Natural killer cell (primary cell): ENCODE results near the gene PTPRN2. TPM values are rescaled to one million over a fixed set of nuclear protein-coding genes. Genes with fewer than 3 reads are reported as not detected.
"Not testable (repeated sequence)": the region's sequence is repeated elsewhere in the genome, so short reads cannot be mapped to it uniquely, and the experiment has no call there.

ENCODE experiments used
- ATAC-seq, 3 donors: fragments of 150-1000 bp in 2 of 3; fragments of 200-7000 bp in 1 of 3; cut with Tn5 transposase; 1 replicate in 1 of 3; 2 replicates in 2 of 3; pipeline ENCODE4 v1.10.0; 2021; ENCODE audit warnings: mild to moderate bottlenecking in 2 of 3, moderate library complexity in 2 of 3
- DNase-seq, 2 donors: peaks; one replicate each; pipeline versions ENCODE4 v3.0.0 to v3.0.0-alpha.2; 2013 to 2021; ENCODE audit warnings: mixed read lengths in 1 of 2
- H3K27ac ChIP-seq: one replicate; pipeline ENCODE4 v1.5.1; 2013; ENCODE audit warnings: mild to moderate bottlenecking, low read length
- H3K27me3 ChIP-seq: one replicate; pipeline ENCODE4 v1.6.1; 2013; ENCODE audit warnings: low read length; ENCODE audit not compliant: control insufficient read depth, insufficient read depth
- H3K36me3 ChIP-seq: one replicate; pipeline ENCODE4 v1.6.1; 2013; ENCODE audit warnings: low read length; ENCODE audit not compliant: control insufficient read depth, insufficient read depth
- H3K4me1 ChIP-seq: one replicate; pipeline ENCODE4 v1.6.1; 2013; ENCODE audit warnings: low read length; ENCODE audit not compliant: control insufficient read depth, insufficient read depth
- H3K4me3 ChIP-seq: one replicate; pipeline ENCODE4 v1.5.1; 2013; ENCODE audit warnings: low read length
- H3K9me3 ChIP-seq: one replicate; pipeline ENCODE4 v1.6.1; 2013; ENCODE audit warnings: low read length; ENCODE audit not compliant: control insufficient read depth, insufficient read depth
- H3K27ac Mint-ChIP-seq, 2 donors: one replicate each; pipeline ENCODE4 v1.8.0; 2022; ENCODE audit warnings: mild to moderate bottlenecking in 2 of 2, mixed read lengths in 2 of 2, moderate library complexity in 1 of 2
- H3K27me3 Mint-ChIP-seq, 2 donors: one replicate each; pipeline ENCODE4 v1.8.0; 2022; ENCODE audit warnings: low read depth in 2 of 2, mixed read lengths in 2 of 2
- H3K36me3 Mint-ChIP-seq: one replicate; pipeline ENCODE4 v1.8.0; 2022; ENCODE audit warnings: mixed read lengths
- H3K4me1 Mint-ChIP-seq, 2 donors: one replicate each; pipeline ENCODE4 v1.8.0; 2022; ENCODE audit warnings: mixed read lengths in 2 of 2
- H3K4me3 Mint-ChIP-seq: one replicate; pipeline ENCODE4 v1.8.0; 2022; ENCODE audit warnings: mild to moderate bottlenecking, moderate library complexity, mixed read lengths
- H3K9me3 Mint-ChIP-seq, 2 donors: one replicate each; pipeline ENCODE4 v1.8.0; 2022; ENCODE audit warnings: mixed read lengths in 2 of 2
- WGBS: methylation state at CpG from one replicate; pipeline ENCODE4 v1.1.7; 2013; ENCODE audit warnings: missing lambda C conversion rate; ENCODE audit not compliant: insufficient coverage; 5-methylcytosine and 5-hydroxymethylcytosine counted together
- intact Hi-C: fragments of 100-400 bp; cut with micrococcal nuclease; formaldehyde crosslinking; loops from one replicate; pipeline ENCODE4 v1.14.2; 2022
- total RNA-seq, 4 donors: library from RNA; stranded (reverse); fragments of 120-200 nt in 1 of 4; gene quantifications; one replicate each; pipeline versions ENCODE4 v1.2.3 to v1.2.4, GENCODE V29; 2013 to 2022
- TF ChIP-seq, protein P1 (sequence below): fragments of 200-600 bp; IDR thresholded peaks from one replicate; pipeline ENCODE4 v1.8.0; 2022; ENCODE audit warnings: antibody characterized with exemption

Gene PTPRN2
- total RNA-seq, 3 donors from 2014 or later (not counting 1 experiment from before 2014, with no cell fraction given), result 1.3 to 2.5 (median 1.9) TPM

DNA sequence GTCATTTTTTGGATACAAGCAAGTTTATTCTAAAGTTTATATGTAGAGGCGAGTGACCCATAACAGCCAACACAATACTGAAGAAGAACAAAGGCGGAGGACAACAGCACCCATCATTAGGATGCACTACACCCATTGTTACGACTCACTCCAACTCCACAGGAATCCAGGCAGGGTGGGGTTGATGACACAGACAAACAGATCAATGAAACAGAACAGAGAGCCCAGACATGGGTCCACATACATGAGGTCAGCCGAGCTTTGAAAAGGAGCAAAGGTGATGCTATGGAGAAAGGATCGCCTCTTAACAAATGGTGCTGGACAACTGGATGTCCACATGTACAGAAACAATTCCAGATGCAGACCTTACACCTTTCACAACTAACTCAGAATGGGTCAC lies 426.4 kb downstream of the PTPRN2 start:
- Mint-ChIP-seq H3K27me3 (no peaks in the 10 kb centered on the region), H3K4me3 (no peak overlapping the region), H3K4me1 (no peaks in the 10 kb centered on the region), H3K9me3 (peaks cover 8 to 19% of the 10 kb centered on the region in 2 donors), H3K36me3 (no peaks in the 10 kb centered on the region), H3K27ac (no peak overlapping the region)
- intact Hi-C loops, result no loop called here
- Histone ChIP-seq H3K36me3 (no peaks in the 10 kb centered on the region), H3K4me3 (no peak overlapping the region), H3K27me3 (no peaks in the 10 kb centered on the region), H3K27ac (no peak overlapping the region), H3K9me3 (peaks cover 18% of the 10 kb centered on the region), H3K4me1 (no peaks in the 10 kb centered on the region)
- TF ChIP-seq, protein P1, sequence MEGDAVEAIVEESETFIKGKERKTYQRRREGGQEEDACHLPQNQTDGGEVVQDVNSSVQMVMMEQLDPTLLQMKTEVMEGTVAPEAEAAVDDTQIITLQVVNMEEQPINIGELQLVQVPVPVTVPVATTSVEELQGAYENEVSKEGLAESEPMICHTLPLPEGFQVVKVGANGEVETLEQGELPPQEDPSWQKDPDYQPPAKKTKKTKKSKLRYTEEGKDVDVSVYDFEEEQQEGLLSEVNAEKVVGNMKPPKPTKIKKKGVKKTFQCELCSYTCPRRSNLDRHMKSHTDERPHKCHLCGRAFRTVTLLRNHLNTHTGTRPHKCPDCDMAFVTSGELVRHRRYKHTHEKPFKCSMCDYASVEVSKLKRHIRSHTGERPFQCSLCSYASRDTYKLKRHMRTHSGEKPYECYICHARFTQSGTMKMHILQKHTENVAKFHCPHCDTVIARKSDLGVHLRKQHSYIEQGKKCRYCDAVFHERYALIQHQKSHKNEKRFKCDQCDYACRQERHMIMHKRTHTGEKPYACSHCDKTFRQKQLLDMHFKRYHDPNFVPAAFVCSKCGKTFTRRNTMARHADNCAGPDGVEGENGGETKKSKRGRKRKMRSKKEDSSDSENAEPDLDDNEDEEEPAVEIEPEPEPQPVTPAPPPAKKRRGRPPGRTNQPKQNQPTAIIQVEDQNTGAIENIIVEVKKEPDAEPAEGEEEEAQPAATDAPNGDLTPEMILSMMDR, result no peak
- ATAC-seq, result no peak
- 87% methylated on average over 4 of the region's 5 CpGs for WGBS
- no peak for DNase-seq

DNA sequence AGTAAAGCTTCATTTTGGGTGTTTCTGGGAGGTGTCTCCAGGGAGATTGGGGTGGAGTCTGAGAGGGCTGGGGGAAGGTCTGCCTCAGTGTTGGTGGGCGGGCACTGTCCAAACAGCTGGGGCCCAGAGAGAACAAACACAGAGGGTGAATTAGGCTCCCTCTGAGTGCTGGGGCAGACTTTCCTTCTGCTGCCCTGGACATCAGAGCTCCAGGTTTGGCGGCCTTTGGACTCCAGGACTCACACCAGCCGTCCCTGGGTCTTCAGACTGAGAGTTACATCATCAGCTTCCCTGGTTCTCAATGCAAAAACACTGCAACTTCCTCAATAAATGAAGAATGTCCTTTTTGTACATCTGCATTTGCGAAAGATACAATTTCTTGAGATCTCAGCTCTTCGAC lies 427.4 kb downstream of the PTPRN2 start:
- Histone ChIP-seq H3K27ac (no peak overlapping the region), H3K4me3 (no peak overlapping the region), H3K27me3 (no peaks in the 10 kb centered on the region), H3K36me3 (no peaks in the 10 kb centered on the region), H3K4me1 (no peaks in the 10 kb centered on the region), H3K9me3 (peaks cover 18% of the 10 kb centered on the region)
- TF ChIP-seq, protein P1, result no peak
- intact Hi-C loops, result no loop called here
- Mint-ChIP-seq H3K27me3 (no peaks in the 10 kb centered on the region), H3K4me1 (no peaks in the 10 kb centered on the region), H3K27ac (no peak overlapping the region), H3K9me3 (peaks cover 13 to 23% of the 10 kb centered on the region in 2 donors), H3K36me3 (no peaks in the 10 kb centered on the region), H3K4me3 (no peak overlapping the region)
- 74% methylated on average over 5 of the region's 5 CpGs for WGBS
- no peak for ATAC-seq
- DNase-seq, result no peak

DNA sequence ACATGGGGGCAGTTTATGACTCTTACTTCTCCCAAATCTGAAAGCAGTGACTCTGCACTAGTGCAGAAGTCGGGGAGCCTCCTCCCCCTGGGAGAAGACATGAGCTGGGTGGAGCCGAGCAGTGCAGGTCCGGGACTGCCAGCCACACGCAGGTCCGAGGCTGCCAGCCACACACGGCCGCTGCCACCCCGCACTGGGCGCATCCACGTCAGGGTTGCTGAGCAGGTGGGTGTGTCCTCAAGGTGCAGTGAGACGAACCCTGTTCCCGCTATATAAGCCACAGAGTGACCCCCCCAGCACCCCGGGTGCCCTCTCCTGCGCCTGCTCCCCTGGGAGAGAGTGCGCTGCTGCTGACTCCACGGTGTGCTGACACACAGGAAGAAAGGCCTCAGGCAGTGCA lies 430.2 kb downstream of the PTPRN2 start:
- H3K36me3 ChIP-seq, result no peaks in the 10 kb centered on the region
- DNase-seq (no peak), ATAC-seq (no peak)
- peaks cover 8% of the 10 kb centered on the region in 2 donors for H3K9me3 Mint-ChIP-seq
- H3K4me1 Mint-ChIP-seq, result no peaks in the 10 kb centered on the region
- intact Hi-C loops, result no loop called here
- no peak overlapping the region for H3K27ac Mint-ChIP-seq
- H3K27me3 ChIP-seq, result no peaks in the 10 kb centered on the region
- no peak overlapping the region for H3K4me3 Mint-ChIP-seq
- peaks cover 9% of the 10 kb centered on the region for H3K9me3 ChIP-seq
- no peaks in the 10 kb centered on the region for H3K36me3 Mint-ChIP-seq
- H3K27ac ChIP-seq, result no peak overlapping the region
- H3K4me3 ChIP-seq, result no peak overlapping the region
- no peaks in the 10 kb centered on the region for H3K4me1 ChIP-seq
- TF ChIP-seq, protein P1, result no peak
- 85% methylated on average over 16 of the region's 16 CpGs for WGBS
- no peaks in the 10 kb centered on the region for H3K27me3 Mint-ChIP-seq

DNA sequence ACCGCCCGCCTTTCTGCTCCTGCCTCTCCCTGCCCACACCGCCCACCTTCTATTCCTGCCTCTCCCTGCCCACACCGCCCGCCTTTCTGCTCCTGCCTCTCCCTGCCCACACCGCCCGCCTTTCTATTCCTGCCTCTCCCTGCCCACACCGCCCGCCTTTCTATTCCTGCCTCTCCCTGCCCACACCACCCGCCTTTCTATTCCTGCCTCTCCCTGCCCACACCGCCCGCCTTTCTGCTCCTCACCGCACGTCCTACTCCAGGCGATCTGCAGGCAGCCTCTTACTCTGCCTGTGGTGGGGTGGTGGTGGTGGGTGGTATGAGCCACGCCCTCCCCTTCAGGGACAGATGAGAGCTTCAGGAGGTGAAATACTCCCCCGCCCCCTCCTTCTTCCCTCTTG lies 436.4 kb downstream of the PTPRN2 start:
- H3K27ac Mint-ChIP-seq, intact Hi-C loops, H3K4me3 ChIP-seq, H3K9me3 Mint-ChIP-seq, H3K9me3 ChIP-seq, H3K4me1 Mint-ChIP-seq, H3K36me3 Mint-ChIP-seq, H3K27me3 ChIP-seq, H3K4me1 ChIP-seq, ATAC-seq, H3K4me3 Mint-ChIP-seq, H3K27me3 Mint-ChIP-seq, H3K36me3 ChIP-seq, DNase-seq, H3K27ac ChIP-seq: not testable (repeated sequence)
- 72% methylated on average over 15 of the region's 17 CpGs for WGBS
